Measurements from ENCODE around the gene ZNF462.

GRCh38 chr9:106890608-106891007 lies 27.6 kb downstream of the ZNF462 start:
- TF ChIP-seq CTCF (IDR thresholded peaks at IDR 0.05): no peak
- TF ChIP-seq POLR2A (IDR thresholded peaks at IDR 0.05): no peak
